ENCODE measurements around the gene LRRC4C.

- TF ChIP-seq, protein P1, sequence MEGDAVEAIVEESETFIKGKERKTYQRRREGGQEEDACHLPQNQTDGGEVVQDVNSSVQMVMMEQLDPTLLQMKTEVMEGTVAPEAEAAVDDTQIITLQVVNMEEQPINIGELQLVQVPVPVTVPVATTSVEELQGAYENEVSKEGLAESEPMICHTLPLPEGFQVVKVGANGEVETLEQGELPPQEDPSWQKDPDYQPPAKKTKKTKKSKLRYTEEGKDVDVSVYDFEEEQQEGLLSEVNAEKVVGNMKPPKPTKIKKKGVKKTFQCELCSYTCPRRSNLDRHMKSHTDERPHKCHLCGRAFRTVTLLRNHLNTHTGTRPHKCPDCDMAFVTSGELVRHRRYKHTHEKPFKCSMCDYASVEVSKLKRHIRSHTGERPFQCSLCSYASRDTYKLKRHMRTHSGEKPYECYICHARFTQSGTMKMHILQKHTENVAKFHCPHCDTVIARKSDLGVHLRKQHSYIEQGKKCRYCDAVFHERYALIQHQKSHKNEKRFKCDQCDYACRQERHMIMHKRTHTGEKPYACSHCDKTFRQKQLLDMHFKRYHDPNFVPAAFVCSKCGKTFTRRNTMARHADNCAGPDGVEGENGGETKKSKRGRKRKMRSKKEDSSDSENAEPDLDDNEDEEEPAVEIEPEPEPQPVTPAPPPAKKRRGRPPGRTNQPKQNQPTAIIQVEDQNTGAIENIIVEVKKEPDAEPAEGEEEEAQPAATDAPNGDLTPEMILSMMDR (IDR thresholded peaks at IDR 0.05): no peak
- no peak for TF ChIP-seq POLR2A (IDR thresholded peaks at IDR 0.05)
Measured at GRCh38 chr11:40360206-40360798, 1099.2 kb downstream of the LRRC4C start.
